Head of caudate nucleus (tissue), 42 donors: ENCODE measurements around the gene VPS13C.

Experiments used
- DNase-seq, 42 donors: peaks; one replicate each; pipeline versions ENCODE4 v3.0.0 to v3.0.0-alpha.2; 2020 to 2021; ENCODE audit warnings: mixed read lengths in 7 of 42
- intact Hi-C: fragments of 100-400 bp; cut with DNase I; formaldehyde crosslinking; loops from one replicate; pipeline ENCODE4 v1.15.0; 2022

The VPS13C gene

GRCh38 chr15:61812476-61812875, 247.8 kb downstream of the VPS13C start:
- intact Hi-C loops: no loop called here
- DNase-seq: peak in 1 of 42 donors; percentile 17

DNA sequence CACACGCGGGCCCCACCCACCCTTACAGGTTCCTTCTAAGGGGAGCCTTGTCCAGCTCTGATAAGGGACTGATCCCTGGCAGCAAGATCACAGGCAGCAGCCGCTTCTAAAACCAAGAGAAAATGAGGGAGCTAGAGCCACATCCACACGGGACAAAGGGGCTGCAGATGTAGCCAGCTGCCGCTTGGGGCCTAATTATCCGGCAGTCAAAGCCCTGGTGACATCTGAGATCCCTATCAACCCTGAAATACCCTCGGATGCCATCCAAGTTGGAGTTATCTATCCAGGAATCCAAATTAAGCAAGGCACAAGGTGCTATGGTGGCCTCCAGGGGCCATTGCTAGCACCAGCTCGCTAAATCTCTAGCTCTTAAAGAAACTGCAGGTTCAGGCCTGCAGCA, 248.3 kb downstream of the VPS13C start:
- DNase-seq: peak in 2 of 42 donors; percentile 16 to 19
- intact Hi-C loops: no loop called here

DNA sequence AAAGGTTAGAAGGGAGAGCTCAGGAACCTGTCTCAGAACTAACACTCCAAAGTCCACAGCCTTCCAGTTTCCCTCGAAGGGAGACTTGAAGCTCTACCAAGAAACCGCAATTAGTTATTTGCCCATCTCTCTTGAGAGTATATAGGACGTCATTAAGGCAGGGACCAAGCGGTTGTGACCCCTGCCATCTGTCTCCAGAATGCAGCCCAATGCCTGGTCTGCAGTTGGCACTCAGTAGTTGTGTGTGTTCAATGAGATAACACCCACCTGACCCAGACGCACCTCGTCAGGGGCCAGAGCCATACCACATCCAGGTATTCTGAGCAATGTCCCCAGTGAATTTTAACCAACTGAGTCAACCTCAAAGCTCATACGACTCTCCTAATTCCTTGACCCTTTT, 251.0 kb downstream of the VPS13C start:
- intact Hi-C loops: no loop called here
- DNase-seq: peak in 1 of 42 donors; percentile 28

DNA sequence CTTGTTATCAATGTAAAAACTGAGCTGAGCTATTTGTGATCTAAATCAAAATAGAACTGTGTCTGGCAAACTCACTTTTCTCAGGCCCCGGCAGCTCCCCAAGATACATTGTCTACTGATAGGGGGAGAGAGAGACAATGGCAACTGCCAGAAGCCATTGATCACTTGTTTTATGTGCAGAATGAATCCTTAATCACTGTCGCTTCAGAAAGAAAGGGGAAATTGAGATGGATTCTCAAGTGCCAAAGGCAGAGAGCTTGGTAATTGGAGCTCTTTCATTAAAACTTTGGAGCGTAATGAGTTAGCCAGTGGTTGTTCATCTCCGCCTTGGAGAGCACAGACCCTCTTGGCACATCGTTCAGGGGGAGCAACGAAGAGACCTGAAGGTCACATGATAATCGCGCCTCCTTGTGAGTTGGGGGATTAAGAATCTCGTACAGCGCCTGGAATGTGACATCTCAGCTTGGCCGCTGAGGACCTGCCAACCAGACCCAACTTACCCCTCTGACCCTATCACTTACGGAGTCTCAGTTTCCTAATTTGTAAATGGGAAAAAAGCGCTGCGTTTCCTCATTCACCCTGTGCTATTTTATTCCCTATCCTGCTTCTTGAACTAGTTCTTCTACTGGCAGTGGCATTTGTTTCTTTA, 252.8 kb downstream of the VPS13C start:
- peak in 1 of 42 donors; percentile 31 for DNase-seq
- intact Hi-C loops: no loop called here
